Islet precursor cell (in vitro differentiated cells): Measurements from ENCODE around the gene TAS2R43.
A peak's percentile ranks its signal among the peaks of the same experiment; 100 is the strongest.
"Not testable (repeated sequence)": the region's sequence is repeated elsewhere in the genome, so short reads cannot be mapped to it uniquely, and the experiment has no call there.

Experiments used
- DNase-seq: peaks from one replicate; pipeline ENCODE4 v3.0.0-alpha.2; 2018

Gene TAS2R43

DNA sequence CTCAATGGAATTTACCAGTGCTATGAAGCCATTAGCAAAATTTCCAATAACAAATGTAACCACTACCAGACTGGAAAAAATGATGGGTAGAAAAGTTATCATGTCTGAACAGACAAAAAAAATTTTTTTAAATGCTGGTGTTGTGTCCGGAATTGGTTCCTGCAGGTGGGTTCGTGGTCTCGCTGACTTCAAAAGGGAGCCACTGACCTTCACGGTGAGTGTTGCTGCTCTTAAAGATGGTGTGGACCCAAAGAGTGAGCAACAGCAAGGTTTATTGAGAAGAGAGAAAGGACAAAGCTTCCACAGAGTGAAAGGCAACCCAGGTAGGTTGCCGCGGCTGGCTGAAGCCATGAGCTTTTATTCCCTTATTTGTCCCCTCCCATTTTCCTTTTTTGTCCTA is at the start of gene TAS2R43:
TAS2R43 (minus strand) TSS at position 186 of the 400 bp plus-strand sequence; CDS start at position 102, 84 bp downstream.
- no peak for DNase-seq

GRCh38 chr12:11136075-11136474 is 44.0 kb upstream of the TAS2R43 start:
- no peak for DNase-seq

- DNase-seq: no peak
Measured at GRCh38 chr12:11134305-11134704, 42.2 kb upstream of the TAS2R43 start, which contains the start of gene TAS2R30. Gene TAS2R30, minus strand, starts transcription at chr12:11134644. Its CDS starts 400 bp downstream, at chr12:11134244.

DNA sequence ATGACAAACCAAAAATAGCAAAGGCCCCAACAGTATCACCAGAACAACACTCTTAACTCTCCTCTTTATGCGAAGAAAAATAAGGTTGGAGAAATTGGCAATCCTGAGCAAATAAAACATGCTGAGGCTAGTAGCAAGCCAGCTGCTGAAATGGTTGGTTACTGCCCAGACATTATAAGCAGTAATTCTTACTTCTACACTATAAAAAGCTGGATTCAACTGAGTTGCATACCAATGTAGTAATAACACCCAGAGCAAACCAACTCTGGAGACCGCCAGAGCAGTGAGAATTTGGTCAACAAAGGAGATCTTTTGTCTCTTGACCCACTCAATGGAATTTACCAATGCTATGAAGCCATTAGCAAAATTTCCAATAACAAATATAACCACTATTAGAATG is 41.7 kb upstream of the TAS2R43 start:
- DNase-seq: no peak

DNA sequence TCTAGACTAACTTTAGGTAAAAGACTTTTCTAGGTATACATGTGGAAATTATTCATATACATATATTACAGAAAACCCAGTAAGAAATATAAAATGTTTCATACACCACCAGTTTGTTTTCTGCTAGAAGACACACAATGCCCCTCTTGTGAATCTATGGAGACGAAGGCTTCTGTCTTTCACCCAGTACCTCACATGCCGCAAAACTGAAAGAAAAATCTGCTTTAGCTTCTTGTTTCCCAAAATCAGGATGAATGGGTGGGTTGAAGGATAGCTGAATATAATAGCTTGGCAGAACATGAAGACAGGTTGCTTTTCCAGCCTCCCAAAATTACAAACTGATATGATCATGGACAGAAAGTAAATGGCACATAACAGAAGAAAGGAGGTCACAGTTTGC is 41.0 kb upstream of the TAS2R43 start:
- DNase-seq: no peak

GRCh38 chr12:11130999-11131398 is 38.9 kb upstream of the TAS2R43 start:
- DNase-seq: no peak

DNA sequence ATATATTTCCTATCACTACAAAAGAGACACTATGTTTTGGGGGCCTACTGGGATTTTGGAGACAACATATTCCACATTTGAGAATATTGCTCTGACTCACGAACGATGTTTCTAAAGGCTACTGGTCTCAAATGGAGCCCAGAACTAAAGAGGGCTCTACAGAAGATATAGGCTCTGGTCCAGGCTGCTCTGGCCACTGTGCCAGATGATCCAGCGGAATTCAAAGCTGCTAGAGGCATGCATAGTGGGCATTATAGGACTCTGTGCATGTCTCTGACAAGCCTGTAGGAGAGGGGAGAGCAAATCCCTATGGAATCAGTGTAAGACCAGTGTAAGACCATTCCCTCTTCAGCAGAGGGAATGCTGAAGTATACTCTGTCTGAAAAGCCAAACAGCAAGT is 38.3 kb upstream of the TAS2R43 start:
- no peak for DNase-seq

DNA sequence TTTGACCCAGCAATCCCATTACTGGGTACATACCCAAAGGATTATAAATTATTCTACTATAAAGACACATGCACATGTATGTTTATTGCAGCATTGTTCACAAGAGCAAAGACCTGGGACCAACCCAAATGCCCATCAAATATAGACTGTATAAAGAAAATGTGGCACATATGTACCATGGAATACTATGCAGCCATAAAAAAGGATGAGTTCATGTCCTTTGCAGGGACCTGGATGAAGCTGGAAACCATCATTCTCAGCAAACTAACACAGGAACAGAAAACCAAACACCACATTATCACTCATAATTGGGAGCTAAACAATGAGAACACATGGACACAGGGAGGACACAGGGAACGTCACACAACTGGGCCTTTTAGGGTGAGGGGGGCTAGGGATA is 22.0 kb upstream of the TAS2R43 start:
- not testable (repeated sequence) for DNase-seq

DNA sequence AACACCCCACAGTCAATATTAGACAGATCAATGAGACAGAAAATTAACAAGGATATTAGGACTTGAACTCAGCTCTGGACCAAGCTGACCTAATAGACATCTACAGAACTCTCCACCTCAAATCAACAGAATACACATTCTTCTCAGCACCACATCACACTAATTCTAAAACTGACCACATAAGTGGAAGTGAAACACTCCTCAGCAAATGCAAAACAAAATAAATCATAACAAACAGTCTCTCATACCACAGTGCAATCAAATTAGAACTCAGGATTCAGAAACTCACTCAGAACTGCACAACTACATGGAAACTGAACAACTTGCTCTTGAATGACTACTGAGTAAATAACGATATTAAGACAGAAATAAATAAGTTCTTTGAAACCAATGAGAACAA is 19.1 kb upstream of the TAS2R43 start:
- not testable (repeated sequence) for DNase-seq

- no peak for DNase-seq
Measured at GRCh38 chr12:11108862-11109261, 16.7 kb upstream of the TAS2R43 start.

- DNase-seq: no peak
Measured at GRCh38 chr12:11107719-11108118, 15.6 kb upstream of the TAS2R43 start.

DNA sequence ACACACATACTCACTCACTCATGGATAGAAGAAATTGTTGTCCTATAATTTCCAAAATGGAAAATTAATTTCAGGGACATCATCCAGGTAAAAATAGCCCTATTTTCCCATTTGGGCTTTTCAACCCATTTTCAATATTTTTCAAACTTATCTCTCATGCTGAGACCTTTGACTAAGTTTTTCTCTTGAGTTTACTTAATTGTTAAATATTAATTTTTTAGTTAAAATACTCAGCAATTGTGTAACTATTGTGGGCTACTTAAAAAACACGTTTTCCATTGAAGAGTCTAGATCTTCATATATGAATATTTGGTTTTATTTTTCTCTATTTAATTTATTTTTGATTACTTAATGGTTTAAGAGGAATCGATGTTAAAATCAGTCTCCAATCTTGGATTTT is 14.2 kb upstream of the TAS2R43 start:
- no peak for DNase-seq

- no peak for DNase-seq
Measured at GRCh38 chr12:11105546-11105945, 13.4 kb upstream of the TAS2R43 start.

- DNase-seq: not testable (repeated sequence)
Measured at GRCh38 chr12:11094910-11095309, 2.8 kb upstream of the TAS2R43 start.

DNA sequence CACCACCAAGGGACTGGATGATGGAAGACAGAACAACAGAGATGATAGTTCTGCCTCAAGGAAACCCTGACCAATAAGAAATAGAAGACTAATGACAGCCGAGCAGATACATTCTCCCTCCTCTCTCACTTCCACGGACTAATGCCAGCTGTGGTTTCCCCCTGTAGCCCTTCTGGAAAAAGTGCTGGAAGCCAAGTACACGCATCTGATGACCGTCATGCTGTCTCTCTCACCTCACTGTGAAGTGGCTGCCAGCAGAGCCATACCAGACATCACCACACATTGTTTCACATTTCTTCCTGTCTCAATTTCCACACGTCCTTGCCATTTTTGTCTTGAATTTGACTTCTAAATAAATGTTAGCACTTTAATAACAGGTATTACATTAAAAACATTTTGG is 2.9 kb downstream of the TAS2R43 start:
- DNase-seq: no peak

DNA sequence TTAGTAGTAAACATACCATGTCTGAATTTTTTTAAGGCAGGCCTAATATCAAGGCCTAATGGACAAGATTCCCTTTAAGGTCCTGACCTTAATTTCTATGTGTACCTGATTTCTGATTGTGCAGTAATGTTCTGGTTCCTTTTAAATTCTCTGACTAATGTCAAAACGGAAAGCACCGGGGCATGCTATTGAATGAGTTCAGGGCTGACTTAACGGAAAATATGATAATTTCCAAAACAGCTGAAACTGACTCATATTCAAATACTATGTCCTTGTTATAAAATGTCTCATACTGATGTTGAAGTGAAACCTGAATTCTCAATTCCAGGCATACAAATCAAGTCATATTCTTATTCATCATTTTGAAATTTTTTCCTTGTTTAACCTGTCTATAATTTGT is 6.7 kb downstream of the TAS2R43 start:
- no peak for DNase-seq

GRCh38 chr12:11081987-11082386 is 10.1 kb downstream of the TAS2R43 start:
- no peak for DNase-seq

- no peak for DNase-seq
Measured at GRCh38 chr12:11078246-11078645, 13.9 kb downstream of the TAS2R43 start.

DNA sequence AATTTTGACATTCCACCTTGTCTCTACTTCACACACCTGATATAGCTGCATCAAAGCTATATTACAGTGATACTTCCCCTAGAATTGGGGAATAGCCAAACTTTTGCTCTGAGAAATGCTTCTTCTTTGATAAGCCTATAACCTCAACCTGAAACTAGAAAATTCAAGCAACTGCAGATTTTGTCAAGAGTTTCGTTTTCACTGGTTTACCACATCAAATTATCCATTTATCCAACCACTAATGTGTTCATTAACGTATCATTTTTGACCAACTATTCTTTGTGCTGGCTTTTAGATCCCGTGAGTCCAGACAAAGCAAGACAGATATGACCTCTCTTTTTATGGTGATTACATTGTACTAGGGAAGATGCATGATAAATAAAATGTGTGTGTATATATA is 16.5 kb downstream of the TAS2R43 start:
- DNase-seq: no peak

DNA sequence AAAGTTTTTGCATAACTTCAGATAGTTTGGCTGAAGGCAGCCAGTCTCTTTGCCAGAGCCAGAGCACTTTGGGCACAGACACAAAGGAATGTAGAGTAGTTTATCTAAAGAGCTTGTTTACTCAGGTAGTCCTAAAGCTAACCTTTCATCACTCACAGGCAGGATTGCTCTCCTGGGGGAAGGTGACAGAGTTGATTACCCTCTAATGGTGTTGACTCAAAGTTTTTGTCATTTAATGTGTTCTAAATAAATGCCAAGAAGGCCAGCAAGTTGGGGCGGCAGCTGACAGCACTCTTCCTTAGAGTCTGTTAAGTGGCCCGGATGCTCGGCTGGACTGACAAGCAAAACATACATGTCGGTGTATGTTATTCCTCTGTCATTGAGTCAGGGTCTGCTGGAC is 20.7 kb downstream of the TAS2R43 start:
- peak; percentile 83 for DNase-seq

GRCh38 chr12:11070999-11071398 is 21.1 kb downstream of the TAS2R43 start:
- DNase-seq: peak; percentile 71

GRCh38 chr12:11069854-11070365 is 22.2 kb downstream of the TAS2R43 start:
- DNase-seq: no peak

GRCh38 chr12:11067514-11067913 is 24.6 kb downstream of the TAS2R43 start:
- DNase-seq: no peak

- DNase-seq: not testable (repeated sequence)
Measured at GRCh38 chr12:11062194-11062593, 29.9 kb downstream of the TAS2R43 start, which contains the start of gene TAS2R46. Gene TAS2R46, minus strand, starts transcription at chr12:11062294. Its CDS starts 0 bp downstream, at chr12:11062294.

- no peak for DNase-seq
Measured at GRCh38 chr12:11059784-11060183, 32.3 kb downstream of the TAS2R43 start.
